HG03565 (cell line): ENCODE measurements around the gene ANXA3.
"Not testable (repeated sequence)": the region's sequence is repeated elsewhere in the genome, so short reads cannot be mapped to it uniquely, and the experiment has no call there.

ENCODE experiments used
- ATAC-seq: cut with Tn5 transposase; IDR thresholded peaks from one replicate; pipeline ENCODE4 v1.9.1; 2021; ENCODE audit warnings: mild to moderate bottlenecking, moderate library complexity; ENCODE audit not compliant: unreplicated experiment

Gene ANXA3

DNA sequence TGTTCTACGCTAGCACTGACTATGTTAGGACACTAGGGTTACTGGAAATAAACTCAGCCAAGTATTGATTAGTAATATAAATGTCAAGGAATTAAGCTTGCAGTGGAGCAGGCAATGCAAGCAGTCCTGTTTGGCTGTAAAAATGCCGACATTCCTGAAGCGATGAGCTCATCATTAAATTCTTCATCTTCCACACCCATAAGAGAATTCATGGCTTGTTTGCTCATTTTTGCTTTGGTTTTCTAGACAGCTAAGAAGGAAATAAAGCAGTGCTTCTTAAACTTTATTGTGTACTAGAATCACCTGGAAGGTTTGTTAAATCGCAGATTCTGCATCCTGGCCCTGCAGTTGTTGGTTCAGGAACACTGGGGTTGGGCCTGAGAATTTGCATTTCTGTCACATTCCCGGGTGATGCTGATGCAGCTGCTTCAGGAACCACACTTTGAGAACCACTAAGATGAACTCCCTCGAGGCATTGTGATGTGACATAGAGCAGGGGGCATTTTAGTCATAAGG, 17.8 kb downstream of the ANXA3 start:
- no peak for ATAC-seq

DNA sequence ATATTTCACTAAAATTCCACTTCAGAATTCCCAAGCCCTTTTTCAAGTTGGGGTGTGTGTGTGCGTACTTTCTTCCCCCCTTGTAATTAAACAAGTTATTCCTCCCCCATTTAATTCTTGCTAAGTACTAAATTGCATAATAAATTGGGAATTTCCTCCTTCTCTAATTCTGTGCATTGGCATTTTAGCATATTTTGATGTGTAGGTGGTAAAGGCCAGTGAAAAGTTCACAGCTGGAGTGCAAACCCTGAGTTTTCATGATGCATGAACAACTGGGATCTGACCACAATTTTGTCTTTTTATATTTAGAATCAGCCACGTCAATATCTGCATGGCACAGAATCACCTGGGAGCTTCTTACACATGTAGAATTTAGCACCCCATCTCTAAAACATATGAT, 18.5 kb downstream of the ANXA3 start:
- ATAC-seq: no peak

DNA sequence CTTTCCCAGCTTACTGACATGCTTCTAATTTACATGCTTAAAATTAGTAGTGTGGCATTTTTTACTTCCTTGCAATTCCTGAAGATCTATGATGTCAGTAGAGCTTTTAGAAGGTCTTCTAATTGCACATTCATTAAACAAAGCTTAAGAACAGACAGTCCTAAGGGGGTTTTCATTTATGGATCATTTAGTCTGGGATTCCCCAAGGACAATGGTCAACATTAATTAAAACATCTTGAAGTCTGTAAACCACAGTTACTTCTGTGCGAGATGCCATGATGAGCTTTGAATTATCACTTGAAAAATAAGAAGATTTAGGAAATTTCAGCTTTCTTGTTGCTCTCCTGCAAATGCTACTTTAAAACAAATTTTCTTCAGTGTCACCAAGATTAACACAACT, 20.2 kb downstream of the ANXA3 start:
- ATAC-seq: no peak

DNA sequence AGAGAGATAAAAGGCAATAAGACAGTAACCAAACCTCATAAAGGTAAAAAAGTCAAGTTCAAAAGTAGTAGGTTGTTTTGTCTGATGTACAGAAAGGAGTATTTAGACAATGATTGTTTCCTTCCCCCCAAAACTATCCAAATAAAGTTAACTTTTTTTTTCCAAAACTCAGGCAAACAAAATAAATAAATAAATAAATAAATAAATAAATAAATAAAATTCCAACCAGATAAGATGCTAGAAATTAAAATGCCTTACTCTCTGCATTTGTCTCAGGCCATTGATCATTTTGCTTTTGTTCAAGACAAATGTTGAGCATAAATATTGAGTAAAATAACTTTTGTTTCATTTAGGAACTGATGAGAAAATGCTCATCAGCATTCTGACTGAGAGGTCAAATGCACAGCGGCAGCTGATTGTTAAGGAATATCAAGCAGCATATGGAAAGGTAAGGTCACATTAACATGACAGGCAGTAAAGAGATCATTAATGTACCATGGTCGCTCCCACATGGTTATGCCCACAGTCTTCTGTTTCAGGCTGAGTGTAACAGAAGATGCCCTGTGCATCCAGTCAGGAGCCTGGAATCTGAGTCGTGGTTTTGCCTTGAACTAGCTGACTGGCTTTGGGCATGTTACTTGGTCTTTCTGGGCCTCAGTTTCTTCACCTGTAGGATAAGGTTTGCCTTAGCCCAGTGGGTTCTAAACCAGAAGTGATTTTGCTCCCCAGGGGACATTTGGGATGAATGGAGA, 27.3 kb downstream of the ANXA3 start:
- no peak for ATAC-seq

DNA sequence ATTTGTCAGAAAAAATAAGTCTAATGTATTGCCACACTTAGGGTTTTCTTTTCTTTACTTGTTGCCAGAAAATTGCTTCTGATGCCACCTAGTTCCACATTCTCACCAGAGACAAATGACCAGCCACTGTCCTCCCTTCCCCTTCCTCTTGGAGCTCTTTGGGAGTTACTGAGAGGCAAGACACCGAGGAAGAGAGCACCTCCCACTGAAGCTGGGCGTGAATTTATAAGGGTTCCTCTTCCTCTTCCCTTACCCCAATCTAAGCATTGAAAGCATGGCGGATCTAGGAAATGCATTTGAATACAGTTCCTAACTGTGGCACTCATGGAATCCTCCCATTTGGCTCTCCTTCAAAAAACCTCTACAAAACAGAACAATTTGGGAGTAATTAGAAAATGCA, 30.0 kb downstream of the ANXA3 start:
- ATAC-seq: no peak

DNA sequence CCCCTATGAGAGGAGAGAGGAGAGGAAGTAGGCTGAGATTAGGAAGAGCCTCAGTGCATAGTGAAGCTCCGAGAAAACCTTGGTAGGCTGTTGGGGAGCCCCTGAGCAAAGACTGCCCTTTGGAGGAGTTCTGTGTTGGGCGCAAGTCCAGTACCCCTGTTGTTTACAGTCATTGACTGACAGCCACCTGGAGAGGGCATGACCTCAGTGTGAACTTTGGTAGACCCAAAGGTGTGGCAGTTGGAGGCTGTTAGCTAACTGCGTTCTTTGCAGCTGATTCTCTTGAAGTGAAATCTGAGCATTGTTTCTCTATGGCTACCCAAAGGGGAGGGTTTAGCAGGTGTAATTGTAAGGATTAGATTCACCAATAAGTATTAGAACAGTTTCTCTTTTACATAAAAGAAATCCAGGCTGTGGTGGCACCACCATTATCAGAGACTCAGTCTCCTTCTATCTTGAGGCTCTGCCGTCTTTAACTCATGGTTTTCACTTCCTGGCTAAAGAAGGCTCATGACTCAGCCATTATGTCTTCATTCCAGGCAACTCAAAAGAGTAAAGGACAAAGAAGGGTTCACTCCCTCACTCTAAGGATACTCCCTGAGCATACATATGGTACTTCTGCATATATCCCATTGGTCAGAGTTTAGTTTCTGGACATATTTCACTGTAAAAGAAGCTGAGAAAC, 33.4 kb downstream of the ANXA3 start:
- ATAC-seq: no peak

DNA sequence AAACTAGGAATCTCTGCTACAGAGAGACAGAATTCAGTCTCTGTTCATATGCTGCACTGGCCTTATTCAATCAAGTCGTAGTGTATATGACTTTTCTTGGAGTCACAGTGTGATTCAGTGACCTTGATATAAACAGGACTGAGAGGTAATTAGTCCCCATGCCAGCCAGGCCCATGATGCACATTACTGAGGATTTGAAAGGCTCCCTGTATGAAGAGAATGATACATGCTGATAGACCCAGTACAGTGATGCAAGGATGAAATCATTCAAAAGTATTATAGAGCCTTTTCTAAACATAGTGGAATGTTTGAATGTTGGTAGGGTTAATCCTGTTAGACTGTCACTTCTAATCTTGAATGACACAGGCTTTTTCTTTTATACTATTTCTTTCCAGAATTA, 34.1 kb downstream of the ANXA3 start:
- ATAC-seq: no peak

DNA sequence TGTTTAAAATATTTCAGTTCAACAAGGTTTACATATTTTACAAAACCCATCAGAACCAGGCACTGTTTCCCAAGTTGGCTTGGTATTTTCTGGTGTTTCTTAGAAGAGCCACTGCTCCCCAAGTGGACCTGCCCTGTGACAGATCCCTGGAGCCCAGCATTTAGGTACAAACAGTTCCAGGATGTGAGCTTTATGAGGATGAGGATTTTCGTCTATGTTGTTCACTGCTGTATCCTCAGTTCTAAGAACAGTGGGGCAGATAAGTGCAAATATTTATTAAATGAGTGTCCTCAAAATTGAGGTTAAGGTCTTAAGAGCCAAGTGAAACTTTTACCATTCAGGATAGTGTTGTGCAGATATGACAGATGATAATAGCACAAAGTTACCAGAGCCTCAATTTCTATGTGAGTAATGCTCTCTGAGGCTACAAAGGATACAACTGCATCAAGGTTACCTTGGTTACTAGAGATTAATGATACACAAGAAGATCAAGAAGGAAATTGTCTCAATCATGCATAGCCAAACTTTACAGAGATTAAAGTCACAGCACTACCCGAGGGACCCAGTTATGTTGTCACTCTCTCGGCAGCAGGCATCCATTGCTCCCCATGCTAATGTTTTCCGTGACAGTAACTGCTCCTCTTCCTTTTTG, 37.5 kb downstream of the ANXA3 start:
- ATAC-seq: no peak

DNA sequence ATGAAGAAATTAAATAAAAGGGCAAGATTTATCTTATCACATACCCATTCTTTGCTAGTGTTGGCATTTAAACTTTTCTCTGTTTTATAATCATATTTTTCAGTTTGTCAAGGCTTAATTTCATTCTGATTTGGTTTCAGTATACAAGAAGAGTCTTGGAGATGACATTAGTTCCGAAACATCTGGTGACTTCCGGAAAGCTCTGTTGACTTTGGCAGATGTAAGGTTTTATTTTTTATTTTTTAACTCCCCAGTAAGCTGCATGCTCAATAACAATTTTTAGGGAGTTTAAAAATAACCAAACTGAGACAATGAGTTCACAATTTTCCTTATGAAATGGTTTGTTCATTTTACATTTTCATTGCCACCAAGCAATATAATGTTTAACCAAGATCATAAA, 39.8 kb downstream of the ANXA3 start:
- no peak for ATAC-seq

DNA sequence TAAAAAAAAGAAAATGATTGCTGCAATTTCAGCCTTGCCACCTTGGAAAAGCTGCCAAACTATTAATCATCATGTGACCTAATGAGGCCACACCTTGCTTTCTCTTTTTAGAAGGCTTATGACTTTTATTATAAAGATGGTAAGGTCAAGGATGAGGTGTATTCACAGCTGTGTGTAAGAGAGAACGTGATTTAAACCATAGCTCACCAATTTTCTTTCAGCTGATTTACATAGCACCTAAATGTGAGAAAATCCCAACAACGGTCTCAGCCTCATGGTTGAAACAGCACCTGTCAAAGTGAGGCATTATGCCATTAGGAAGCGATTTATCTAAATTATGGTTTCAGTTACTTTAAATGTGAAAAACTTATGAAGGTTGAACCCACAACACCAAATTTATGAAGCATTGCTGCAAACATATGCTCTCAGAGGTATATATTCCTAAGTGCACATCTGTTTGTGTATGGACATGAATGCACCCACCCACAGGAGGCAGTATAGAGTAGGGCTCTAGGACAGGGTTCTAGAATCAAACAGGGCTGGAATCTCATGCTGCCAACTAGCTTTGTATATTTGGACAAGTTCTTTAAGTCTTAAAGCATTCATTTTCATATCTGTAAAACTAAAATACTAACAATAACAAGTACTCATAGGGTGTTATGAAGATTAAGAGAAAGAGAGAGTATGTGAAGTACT, 40.7 kb downstream of the ANXA3 start:
- ATAC-seq: no peak

DNA sequence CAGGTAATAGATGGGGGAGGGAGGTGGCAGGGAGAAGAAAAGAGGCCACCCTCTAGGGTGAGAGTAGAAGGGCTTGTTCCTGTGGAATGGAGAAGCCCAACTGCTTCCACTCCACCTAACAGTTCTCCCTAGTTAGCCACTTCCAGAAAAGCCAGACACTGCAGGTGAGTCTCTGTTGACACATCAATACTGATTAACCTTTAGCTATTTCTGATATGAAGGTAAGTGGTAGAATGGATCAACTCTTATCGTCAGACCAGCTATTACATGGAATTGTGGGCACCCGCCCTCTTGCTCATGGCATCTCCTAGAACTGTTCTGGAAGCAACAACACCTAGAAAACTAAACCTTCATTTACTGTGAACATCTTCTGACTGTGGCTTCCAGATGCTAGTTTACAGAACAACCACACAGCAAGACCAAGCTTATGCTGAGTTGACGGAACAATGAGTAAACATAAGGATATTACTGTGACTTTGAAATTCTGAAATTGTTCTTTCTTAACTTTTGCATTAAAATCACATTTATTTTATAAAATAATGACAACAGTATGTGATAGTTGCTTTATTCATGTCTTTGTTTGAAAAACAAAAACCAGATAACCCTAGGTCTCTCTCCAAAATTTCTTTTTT, 44.7 kb downstream of the ANXA3 start:
- ATAC-seq: no peak

DNA sequence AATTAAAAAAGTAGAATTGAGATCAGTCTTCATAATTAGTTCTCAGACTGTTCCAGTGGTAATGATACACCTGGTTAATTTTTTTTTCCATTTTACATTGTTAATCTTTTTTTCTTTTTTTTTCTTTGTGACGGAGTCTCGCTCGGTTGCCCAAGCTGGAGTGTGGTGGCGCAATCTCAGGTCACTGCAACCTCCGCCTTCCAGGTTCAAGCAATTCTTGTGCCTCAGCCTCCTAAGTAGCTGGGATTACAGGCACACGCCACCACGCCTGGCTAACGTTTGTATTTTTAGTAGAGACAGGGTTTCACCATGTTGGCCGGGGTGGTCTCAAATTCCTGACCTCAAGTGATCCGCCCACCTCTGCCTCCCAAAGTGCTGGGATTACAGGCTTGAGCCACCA, 46.9 kb downstream of the ANXA3 start:
- not testable (repeated sequence) for ATAC-seq

DNA sequence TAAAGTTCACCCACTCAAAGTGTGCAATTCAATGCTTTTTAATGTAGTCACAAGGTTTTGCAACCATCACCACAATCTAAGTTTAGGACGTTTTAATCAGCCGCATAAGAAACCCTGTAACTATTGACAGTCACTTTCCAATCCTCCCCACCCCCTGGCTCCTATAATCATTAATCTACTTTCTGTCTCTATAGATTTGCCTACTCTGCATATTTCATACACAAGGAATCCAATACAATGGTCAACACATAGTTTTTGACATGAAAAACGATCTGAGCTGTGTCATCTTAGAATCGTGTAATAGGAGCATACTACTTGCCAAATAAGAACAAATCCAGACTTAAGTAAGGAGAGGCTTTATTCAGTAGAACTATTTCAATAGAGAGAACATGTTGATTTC, 47.6 kb downstream of the ANXA3 start:
- no peak for ATAC-seq

DNA sequence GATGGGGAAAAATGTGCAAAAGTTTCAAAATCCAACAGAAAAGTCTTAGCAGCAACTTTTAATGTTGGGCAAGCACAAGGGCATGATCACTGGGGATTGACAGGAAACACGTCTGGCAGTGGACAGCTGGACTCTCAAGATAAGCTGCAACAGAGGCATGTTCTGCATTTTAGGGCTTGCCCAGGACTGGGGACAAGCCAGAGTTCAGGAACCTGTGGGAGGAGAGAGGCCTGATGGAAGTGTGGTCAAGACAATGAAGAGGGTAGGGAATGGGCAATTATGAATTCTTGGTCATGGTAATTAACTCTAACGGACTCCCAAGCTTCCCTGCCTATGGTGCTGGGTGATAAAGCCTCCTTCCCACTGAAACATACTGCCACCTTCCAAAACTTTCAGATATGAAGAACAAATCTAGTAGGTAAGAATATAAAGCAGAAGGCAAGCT, 48.4 kb downstream of the ANXA3 start:
- no peak for ATAC-seq

DNA sequence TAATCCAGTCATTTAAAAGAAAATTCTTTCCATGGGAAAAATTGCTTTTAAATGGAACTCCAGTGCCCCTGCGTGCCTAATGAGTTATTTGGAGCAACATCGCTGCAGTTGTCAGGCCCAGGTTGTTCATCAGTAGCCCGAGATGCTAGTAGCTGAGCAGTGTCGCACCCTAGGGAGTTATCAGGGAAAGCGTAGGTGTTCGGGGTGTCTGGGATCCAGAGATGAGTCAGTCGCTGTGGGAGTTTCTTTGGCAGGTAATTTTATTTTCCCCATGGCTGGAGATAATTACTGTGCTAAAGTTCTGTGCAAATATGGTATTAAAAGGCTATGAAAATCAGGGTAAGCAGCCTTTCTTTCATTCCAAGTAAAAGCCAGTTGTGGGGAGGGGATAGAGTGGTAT, 49.4 kb downstream of the ANXA3 start:
- peak; percentile 93 for ATAC-seq

DNA sequence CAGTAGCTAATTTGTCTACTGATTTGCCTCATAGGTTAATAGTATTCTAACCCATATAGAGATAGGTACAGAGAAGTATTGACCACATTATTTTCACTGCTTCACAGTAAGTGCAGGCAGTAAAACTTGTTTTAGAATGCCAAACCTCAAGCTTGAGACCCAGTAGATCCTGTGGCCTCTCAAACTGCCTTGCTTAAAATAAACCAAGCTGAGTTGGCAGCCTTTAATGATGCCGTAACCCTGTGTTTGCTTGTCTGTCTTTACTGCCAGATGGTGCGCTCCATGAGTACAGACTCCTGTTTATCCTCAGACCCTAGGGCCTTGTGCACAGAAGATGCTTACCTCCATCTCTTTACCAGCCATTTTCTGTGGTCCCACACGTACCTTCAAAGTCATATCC, 50.8 kb downstream of the ANXA3 start:
- no peak for ATAC-seq

DNA sequence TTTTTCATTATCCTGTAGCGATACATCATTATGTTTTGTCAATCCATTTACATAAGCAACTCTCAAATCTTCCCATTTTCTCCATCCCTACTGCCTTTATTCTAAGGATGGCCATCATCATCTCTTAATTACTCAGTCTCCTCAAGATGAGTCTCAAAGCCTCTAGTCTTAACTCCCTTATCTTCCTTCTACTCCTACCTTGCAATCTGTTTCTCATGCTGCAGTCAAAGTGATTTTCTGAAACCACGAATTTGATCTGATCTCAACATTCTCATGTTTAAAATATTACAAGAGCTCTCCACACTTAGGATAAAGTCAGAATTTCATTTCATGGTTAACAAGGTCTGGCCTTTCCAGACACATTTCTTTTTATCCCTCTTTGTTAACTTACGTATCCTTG, 51.8 kb downstream of the ANXA3 start:
- no peak for ATAC-seq

DNA sequence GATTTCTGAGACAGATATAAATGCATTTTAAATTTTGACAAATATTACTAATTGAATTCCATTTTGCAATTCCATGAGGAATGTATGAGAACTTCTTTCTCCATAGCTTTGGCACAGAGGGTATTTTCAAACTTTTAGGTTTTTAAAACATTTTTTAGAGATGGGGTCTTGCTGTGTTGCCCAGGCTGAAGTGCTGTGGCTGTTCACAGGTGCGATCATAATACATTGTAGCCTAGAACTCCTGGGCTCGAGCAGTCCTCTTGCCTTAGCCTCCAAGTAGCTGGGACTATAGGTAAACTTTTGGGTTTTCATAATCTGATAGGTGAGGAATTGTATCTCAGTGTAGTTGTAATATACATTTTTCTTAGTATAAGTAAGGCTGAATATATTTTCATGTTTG, 53.4 kb downstream of the ANXA3 start:
- no peak for ATAC-seq

DNA sequence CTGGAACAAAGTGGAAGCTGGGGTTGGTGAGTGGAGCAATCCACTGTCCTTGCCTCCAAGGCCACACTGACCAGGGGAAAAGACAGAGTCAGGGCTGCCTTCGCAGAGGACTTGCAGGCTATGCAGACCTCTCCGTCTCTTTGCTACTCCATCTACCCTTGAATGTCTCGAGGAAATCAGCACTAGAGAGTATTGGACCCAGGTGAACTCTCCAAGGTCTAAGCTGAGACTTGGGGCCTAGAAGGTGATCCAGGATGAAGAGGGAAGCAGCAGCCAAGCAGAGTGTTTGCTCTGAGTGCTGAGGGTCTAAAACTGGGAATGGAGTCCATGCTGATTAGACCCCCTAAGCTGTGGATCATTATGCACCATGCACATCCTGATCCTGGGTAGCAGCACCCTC, 54.5 kb downstream of the ANXA3 start:
- ATAC-seq: no peak

DNA sequence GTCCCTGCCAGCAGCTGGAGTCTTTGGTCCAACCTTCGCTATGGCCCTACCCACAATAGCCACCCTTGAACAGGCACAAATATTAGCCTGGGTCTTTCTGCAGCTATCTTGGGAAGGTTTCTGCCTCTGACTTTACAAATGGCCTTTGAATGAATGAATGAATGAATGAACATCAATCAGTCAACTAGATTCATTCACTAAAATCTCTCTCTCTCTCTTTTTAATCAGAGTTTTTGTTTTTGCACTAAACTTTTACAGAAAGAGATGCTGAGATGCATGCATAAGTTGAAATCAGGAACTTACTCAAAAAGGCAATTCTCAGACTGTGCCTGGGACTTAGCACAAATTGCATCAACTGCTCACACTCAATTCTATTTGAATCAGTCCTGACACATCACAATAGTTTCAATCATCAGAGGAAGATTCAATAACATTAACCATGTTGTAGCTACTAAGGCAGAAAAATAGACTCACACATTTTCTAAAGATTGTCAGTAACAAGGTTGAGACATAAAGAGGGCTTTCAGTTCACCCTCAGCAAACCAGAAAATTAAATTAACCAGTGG, 55.0 kb downstream of the ANXA3 start:
- ATAC-seq: no peak

DNA sequence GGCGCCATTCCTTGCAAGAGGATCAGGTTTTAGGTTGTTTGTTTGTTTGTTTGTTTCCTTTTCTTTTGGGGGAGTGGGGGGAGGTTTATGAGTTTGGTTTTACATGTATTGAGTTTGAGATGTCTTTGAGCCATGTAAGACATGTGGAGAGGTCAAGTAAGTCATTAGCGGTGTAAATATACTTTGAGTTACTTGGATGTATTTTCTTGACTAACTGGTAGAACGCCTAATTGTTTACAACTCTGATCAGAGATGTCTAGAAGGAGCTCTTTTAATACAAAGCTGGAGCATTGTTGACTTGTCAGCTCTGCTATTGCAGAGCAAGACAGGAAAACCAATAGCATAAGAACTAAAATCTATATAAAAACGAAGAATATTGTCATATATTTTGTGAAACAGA, 57.1 kb downstream of the ANXA3 start:
- ATAC-seq: no peak
